AG10803 (cell line): ENCODE results near the gene OXTR.

Experiments
- DNase-seq: peaks from one replicate; pipeline ENCODE4 v3.0.0; 2010; ENCODE audit warnings: low read depth
- H3K4me3 ChIP-seq: 2 replicates; pipeline ENCODE4 v1.5.1; 2011; ENCODE audit warnings: mild to moderate bottlenecking, low read length, control low read depth
- TF ChIP-seq, protein P1 (sequence below): conservative IDR thresholded peaks from 2 replicates; pipeline ENCODE4 v1.5.1; 2011; ENCODE audit warnings: mild to moderate bottlenecking, low read length, control low read depth, inconsistent platforms

Gene OXTR

DNA sequence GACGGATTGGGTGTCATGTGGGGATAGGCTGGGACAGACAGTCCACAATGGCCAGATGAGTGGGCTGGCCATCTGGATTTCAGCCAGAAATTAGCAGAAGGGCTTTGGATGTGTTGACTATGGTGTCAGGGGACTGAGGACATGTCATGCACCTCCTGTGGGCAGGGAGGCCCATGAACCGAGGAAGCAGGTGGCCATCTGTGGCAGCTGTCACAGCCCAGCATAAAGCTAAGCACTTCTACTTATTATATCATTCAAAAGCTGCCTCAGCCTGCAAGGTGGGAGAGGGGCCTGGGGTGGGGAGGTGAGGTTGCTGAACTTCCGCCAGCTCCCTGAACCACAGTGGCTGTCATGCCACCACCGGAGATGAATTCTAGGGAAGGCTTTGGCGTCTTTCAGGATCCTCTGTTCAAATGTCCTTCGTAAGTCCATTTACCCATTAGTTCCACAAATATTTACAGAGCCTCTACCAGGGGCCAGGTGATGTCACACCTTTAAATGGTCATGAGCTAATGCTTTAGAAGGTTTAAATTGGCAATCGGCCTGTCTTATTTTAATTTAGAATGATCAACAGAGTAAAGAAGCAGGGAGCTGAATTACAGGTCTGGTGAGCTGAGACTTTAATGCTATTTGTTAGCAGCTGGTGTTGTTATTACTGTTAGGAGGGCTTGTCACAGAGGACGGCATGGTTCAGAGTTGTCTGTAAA, 59.5 kb downstream of the OXTR start:
- TF ChIP-seq, protein P1, sequence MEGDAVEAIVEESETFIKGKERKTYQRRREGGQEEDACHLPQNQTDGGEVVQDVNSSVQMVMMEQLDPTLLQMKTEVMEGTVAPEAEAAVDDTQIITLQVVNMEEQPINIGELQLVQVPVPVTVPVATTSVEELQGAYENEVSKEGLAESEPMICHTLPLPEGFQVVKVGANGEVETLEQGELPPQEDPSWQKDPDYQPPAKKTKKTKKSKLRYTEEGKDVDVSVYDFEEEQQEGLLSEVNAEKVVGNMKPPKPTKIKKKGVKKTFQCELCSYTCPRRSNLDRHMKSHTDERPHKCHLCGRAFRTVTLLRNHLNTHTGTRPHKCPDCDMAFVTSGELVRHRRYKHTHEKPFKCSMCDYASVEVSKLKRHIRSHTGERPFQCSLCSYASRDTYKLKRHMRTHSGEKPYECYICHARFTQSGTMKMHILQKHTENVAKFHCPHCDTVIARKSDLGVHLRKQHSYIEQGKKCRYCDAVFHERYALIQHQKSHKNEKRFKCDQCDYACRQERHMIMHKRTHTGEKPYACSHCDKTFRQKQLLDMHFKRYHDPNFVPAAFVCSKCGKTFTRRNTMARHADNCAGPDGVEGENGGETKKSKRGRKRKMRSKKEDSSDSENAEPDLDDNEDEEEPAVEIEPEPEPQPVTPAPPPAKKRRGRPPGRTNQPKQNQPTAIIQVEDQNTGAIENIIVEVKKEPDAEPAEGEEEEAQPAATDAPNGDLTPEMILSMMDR: no peak
- DNase-seq: no peak
- H3K4me3 ChIP-seq: no peak overlapping the region

DNA sequence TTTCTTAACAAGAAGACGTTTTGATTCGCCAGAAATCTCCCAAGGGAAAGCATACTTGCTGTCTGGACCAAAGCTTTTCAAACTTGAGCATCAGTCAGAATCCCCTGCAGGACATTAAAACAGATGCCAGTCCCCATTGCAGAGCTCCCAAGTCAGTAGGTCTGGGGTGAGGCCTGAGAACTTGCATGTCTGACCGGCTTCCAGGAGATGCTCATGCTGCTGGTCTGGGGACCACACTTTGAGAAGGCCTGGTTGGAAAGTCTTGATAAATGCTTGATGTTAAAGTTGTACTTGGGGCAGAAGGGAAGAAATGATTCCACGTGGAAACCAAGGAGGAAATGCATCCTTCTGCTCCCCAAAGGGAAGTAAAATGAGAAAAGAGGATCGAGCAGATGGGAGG, 60.1 kb downstream of the OXTR start:
- H3K4me3 ChIP-seq: no peak overlapping the region
- TF ChIP-seq, protein P1: no peak
- no peak for DNase-seq

DNA sequence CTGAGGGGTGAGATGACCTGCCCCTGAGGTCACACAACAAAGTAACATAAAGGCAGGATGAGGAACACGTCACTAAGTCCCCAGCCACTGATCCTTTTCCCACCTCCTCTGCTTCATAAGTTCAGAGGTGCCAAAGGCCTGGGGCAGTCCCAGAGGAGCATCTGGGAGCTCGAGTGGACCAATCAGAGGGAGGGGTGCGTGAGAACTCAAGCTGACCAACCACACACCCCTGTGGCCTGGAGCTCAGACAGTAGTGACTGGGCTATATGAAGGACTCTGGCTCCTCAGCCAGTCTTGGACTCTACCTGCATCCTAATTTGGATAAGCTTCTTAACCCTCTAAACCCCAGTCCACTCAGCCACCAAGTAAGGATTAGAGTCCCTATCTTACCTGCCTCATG, 63.8 kb downstream of the OXTR start:
- no peak overlapping the region for H3K4me3 ChIP-seq
- TF ChIP-seq, protein P1: no peak
- no peak for DNase-seq

DNA sequence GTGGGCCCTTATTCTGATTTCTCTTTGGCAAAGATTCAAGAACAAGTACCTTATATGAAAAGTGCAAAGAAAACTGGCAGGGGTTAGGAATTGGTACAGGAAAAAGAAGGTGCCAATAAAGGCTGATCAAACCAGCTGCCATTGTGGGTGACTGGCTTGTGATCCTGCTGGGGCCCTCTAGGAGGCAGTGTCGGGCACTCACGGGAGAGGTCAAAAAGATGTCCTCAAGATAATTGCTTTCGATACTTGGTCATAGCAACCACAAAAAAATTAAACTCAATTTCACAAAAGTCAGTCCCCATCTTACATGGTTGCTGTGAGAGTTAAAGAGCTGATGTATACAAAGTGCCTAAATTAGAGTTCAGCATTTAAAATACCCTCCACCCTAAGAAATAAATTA, 66.9 kb downstream of the OXTR start:
- no peak overlapping the region for H3K4me3 ChIP-seq
- DNase-seq: no peak
- TF ChIP-seq, protein P1: peak; percentile 20; the same call in 1 of the 2 replicates
